Measurements from ENCODE around the gene COBLL1. TPM values are rescaled to one million over a fixed set of nuclear protein-coding genes. Genes with fewer than 3 reads are reported as not detected.

COBLL1 gene
- total RNA-seq, 1 donor from 2014 or later, result 33.0 TPM

- TF ChIP-seq CTCF (conservative IDR thresholded peaks at IDR 0.05; ENCODE audit: low read depth, low read length), result no peak
- no peak for DNase-seq (ENCODE audit: low read depth)
- H3K4me3 ChIP-seq (ENCODE audit: low read depth, low read length), result no peak overlapping the region
Measured at GRCh38 chr2:164881524-164881923, 39.9 kb upstream of the COBLL1 start.

GRCh38 chr2:164879901-164880535 is 38.4 kb upstream of the COBLL1 start:
- TF ChIP-seq CTCF (conservative IDR thresholded peaks at IDR 0.05; ENCODE audit: low read depth, low read length), result no peak
- no peak overlapping the region for H3K4me3 ChIP-seq (ENCODE audit: low read depth, low read length)
- no peak for DNase-seq (ENCODE audit: low read depth)

- no peak for DNase-seq (ENCODE audit: low read depth)
- TF ChIP-seq CTCF (conservative IDR thresholded peaks at IDR 0.05; ENCODE audit: low read depth, low read length), result no peak
- H3K4me3 ChIP-seq (ENCODE audit: low read depth, low read length), result no peak overlapping the region
Measured at GRCh38 chr2:164877927-164878326, 36.3 kb upstream of the COBLL1 start.

- no peak overlapping the region for H3K4me3 ChIP-seq (ENCODE audit: low read depth, low read length)
- TF ChIP-seq CTCF (conservative IDR thresholded peaks at IDR 0.05; ENCODE audit: low read depth, low read length), result no peak
- DNase-seq (ENCODE audit: low read depth), result no peak
Measured at GRCh38 chr2:164877169-164877568, 35.5 kb upstream of the COBLL1 start.

- no peak for TF ChIP-seq CTCF (conservative IDR thresholded peaks at IDR 0.05; ENCODE audit: low read depth, low read length)
- no peak overlapping the region for H3K4me3 ChIP-seq (ENCODE audit: low read depth, low read length)
- DNase-seq (ENCODE audit: low read depth), result no peak
Measured at GRCh38 chr2:164875334-164876205, 33.9 kb upstream of the COBLL1 start.

GRCh38 chr2:164873210-164873908 is 31.7 kb upstream of the COBLL1 start:
- peak; percentile 43 for DNase-seq (ENCODE audit: low read depth)
- TF ChIP-seq CTCF (conservative IDR thresholded peaks at IDR 0.05; ENCODE audit: low read depth, low read length), result no peak

More at GRCh38 chr2:164873210-164873908, 31.7 kb upstream of the COBLL1 start:
- no peak overlapping the region for H3K4me3 ChIP-seq (ENCODE audit: low read depth, low read length)

Data from epithelial cell of proximal tubule (primary cell).